ELR (cell line): Measurements from ENCODE around the gene STRIP2.
"Not testable (repeated sequence)": the region's sequence is repeated elsewhere in the genome, so short reads cannot be mapped to it uniquely, and the experiment has no call there.

Source experiments
- DNase-seq: peaks from one replicate; pipeline ENCODE4 v3.0.0-alpha.2; 2015; ENCODE audit warnings: low read depth

STRIP2 gene

DNA sequence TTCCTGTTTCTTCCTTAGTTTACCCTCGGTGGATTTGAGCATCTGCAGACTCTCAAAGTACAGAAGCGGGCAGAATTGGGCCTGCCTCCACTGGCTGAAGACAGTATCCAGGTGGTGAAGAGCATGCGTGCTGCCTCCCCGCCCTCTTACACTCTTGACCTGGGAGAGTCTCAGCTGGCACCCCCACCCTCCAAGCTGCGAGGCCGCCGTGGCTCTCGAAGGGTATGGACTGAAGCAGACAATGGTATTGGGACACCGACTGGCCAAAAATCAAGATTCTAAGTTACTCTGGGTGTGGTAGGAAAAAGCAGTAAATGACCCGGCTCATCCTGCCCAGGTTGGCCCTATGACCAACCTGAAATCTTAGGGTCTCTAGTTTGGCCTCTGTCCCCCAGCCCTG, 22.2 kb downstream of the STRIP2 start:
- DNase-seq: no peak

GRCh38 chr7:129457101-129457500, 22.9 kb downstream of the STRIP2 start:
- DNase-seq: no peak

GRCh38 chr7:129458171-129458570, 23.9 kb downstream of the STRIP2 start:
- DNase-seq: no peak

- no peak for DNase-seq
Measured at GRCh38 chr7:129461809-129462208, 27.6 kb downstream of the STRIP2 start.

DNA sequence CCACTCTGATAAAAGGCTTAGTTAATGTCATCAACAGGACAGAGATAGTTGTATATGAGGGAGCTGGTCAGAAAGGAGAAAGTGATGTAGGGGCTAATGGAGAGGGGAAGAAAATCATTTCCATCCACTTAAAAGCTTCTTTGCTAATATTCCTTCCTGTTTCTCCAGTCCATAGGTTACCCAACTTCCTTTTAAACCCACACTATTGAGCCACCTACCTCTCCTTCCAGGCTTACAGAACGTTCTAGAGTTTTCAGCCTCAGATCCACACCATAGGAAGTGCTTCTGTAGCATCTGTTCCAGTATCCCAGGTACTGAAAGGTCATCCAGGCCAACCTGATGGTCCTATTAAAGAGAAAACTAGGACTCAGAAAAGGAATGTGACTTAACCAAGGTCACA, 28.2 kb downstream of the STRIP2 start:
- no peak for DNase-seq

DNA sequence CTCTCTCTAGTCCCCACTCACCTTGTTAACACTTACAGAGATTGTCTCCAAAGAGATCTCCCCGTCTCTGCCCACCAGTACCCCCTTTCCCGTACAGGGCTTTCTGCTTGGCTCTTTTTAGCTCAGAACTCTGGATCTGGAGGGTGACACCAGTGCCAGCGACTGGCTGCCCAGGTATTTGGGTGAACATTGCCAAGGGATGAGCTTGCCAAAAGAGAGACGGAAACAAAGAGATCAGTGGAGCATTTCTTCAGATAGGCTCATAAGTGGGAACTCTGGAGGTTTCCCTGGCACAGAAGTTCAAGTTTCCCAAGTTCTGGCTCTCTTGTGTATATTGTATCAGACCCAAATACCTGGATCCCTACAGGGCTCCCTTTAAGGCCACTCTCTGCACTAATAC, 30.0 kb downstream of the STRIP2 start:
- DNase-seq: no peak

DNA sequence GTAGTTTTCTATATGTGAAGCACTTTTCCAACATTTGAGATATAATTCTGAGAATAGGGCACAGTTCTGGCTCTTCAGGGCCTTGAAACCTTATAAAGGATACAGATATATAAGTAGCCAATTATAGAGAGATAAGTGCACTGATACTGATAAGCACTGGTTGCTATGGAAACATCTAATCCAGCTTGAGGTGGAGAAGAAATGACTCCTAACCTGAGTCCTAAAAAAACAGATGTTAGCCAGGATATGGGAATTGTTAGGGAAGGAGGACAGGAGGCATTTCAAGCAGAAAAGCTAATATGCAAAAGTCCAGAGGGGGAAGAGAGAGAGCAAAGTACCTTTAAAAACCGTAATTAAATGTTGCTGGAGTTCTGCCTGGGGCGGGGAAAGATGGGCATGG, 30.8 kb downstream of the STRIP2 start:
- no peak for DNase-seq

DNA sequence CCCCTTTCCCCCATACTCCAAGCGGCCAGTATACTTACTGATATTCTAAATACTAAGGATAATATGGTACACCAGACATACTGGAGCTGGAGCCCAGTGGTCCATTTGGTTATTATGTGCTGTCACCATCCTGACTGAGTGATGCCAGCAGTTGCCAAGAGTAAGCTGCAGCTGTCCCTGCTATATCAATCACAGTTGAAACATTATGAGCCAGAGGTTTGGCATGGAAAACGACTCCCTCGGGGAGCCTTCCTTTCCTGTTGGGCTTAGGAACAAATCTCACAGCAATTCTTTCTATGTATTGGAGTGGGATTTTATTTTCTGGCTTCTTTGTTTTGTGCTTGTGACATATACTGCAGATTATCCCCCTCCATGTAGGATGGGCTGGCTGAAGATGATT, 32.6 kb downstream of the STRIP2 start:
- no peak for DNase-seq

DNA sequence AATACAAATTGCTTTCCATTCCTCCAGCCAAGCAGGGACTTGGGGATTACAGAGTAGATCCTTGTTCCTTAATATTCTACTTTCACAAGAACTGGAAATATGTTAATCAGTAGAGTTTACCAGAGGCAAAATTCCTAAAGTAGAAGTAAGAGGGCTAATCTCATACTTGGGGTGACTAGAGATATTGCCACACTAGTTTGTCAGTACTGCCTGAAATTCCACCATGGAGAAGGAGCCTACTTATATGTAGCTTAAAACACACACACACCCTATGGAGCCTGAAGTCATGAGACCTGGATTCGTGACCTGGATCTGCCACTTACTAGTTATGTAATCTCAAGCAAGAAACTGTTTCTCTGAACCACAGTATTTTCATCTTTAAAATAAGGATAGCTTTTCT, 33.9 kb downstream of the STRIP2 start:
- DNase-seq: peak; percentile 49

- no peak for DNase-seq
Measured at GRCh38 chr7:129468547-129468946, 34.3 kb downstream of the STRIP2 start.

DNA sequence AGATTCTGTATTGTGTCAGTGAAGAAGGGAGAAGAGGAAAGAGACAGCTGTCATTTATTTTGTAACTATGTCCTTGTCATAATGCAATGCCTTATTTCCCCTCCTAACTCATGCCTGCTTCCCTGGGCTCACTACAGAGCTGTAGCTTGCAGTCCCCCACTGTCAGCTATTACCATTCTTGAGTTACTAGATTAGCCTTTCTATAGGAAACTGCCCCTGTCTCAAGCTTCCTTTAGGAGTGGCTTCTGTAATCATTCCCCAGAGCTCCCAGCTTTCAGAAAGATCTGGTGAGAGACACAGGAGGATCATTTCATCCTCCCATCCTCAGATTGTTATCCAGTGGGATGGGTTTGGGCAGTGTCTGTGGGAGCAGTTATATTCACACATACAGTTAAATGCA, 35.7 kb downstream of the STRIP2 start:
- no peak for DNase-seq

DNA sequence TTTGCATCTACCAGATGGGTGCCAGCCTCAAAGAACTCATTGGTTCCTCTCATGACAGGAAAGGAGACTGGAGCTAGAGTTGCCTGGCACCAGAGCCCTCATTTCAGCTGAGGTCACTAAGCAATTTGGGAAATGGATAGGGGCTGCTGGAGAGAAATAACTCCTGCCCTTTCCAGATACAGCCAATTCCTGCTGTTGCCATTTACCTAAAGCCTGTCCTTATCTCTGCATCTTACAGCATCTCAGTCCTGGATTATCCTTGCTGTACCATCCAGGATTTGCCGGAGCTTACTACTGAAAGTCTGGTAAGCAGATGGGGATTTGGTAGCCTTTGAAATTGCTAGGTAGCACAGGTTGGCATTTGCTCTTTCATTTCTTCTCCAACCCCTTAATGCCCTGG, 36.2 kb downstream of the STRIP2 start:
- DNase-seq: no peak

- DNase-seq: peak; percentile 57
Measured at GRCh38 chr7:129471402-129471827, 37.2 kb downstream of the STRIP2 start.

DNA sequence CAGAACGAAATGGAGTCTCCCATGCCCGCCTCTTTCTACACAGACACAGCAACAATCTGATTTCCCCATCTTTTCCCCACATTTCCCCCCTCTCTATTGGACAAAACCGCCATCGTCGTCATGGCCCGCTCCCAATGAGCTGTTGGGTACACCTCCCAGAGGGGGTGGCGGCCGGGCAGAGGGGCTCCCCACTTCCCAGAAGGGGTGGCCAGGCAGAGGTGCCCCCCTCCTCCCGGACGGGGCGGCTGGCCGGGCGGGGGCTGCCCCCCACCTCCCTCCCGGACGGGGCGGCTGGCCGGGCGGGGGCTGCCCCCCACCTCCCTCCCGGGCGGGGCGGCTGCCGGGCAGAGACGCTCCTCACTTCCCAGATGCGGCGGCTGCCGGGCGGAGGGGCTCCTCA, 41.7 kb downstream of the STRIP2 start:
- not testable (repeated sequence) for DNase-seq

GRCh38 chr7:129476398-129476797, 42.2 kb downstream of the STRIP2 start:
- not testable (repeated sequence) for DNase-seq

GRCh38 chr7:129479831-129480230, 45.6 kb downstream of the STRIP2 start:
- DNase-seq: no peak

- DNase-seq: peak; percentile 36
Measured at GRCh38 chr7:129480674-129481363, 46.6 kb downstream of the STRIP2 start.

- not testable (repeated sequence) for DNase-seq
Measured at GRCh38 chr7:129481376-129481775, 47.1 kb downstream of the STRIP2 start.

DNA sequence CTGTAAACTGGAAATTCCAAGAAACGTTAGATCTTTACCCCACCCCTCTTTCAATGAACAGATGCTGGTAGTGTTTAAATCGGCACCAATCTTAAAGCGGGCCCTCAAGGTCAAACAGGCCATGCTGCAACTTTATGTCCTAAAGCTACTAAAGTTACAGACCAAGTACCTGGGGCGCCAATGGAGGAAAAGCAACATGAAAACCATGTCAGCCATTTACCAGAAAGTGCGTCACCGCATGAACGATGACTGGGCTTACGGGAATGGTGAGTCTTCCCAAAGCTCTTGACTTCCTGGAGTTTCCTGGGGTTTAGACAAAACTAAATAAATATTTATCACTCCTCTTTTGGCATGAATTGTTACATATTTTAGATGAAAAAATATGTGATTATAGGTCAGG, 48.5 kb downstream of the STRIP2 start:
- no peak for DNase-seq

DNA sequence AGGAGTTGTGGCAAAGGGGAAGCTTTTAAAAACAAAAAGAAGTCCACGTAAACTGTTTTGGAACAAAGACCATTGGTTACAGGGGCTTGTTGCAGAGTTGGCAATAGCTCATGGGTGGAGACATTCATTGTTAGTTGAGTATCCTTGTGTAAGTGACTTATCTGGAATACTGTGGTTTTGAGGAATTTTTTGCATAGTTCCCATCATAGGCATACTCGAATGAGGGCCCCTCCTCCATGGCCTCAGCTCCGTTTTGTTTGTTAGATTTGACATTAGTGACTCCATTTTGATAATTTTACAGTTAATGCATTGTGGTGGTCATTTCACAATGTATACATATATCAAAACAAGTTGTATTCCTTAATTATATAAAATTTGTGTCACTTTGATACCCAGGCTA, 55.3 kb downstream of the STRIP2 start:
- DNase-seq: peak; percentile 82

DNA sequence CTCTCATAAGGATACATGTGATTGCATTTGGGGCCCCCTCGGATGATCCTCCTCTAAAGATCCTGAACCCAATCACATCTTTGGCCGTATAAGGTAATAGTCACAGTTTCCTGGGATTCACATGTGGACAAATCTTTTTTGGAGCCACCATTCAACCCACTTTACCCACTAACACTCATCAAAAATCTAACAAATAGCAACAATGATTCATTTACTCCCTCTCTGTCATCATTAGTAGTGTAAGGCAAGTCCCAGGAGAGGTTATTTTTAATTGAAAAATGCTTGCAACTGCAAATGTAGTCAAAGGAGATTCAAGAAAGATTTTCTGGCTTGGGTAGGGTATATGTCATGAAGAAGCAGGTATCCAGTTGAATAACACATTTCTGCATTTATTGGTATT, 58.2 kb downstream of the STRIP2 start:
- no peak for DNase-seq

GRCh38 chr7:129493555-129493954, 59.3 kb downstream of the STRIP2 start:
- DNase-seq: peak; percentile 40

DNA sequence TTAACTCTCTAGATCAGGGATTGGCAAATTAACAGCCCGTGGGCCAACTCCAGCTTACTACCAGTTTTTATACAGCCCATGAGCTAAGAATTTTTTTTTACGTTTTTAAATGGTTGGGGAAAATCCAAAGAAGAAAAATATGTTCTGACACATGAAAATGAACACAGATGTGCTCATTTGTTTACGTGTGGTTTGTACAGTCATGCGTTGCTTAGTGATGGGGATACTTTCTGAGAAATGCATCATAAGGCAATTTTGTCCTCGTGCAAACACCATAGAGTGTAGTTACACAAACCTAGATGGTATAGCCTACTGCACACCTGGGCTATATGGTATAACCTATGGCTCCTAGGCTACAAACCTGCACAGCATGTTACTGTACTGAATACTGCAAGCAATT, 59.8 kb downstream of the STRIP2 start:
- peak; percentile 90 for DNase-seq

- no peak for DNase-seq
Measured at GRCh38 chr7:129495987-129496386, 61.8 kb downstream of the STRIP2 start.
